PC-3 (cell line): ENCODE measurements around the gene HSPA6.
"Not testable (repeated sequence)": the region's sequence is repeated elsewhere in the genome, so short reads cannot be mapped to it uniquely, and the experiment has no call there.

ENCODE experiments used
- CTCF ChIP-seq: fragments of 300-600 bp; sonication (generic); conservative IDR thresholded peaks from 2 replicates; pipeline ENCODE4 v1.5.1; 2017; ENCODE audit warnings: antibody characterized with exemption, low read depth, mild to moderate bottlenecking, low read length
- EZH2 ChIP-seq: fragments of 300-600 bp; sonication (generic); IDR thresholded peaks from one replicate; pipeline ENCODE4 v1.6.1; 2017; ENCODE audit warnings: antibody characterized with exemption, mild to moderate bottlenecking, low read length; ENCODE audit not compliant: unreplicated experiment
- EZH2phosphoT487 ChIP-seq: fragments of 300-600 bp; sonication (generic); IDR thresholded peaks from 2 replicates; pipeline ENCODE4 v1.6.1; 2018; ENCODE audit warnings: mild to moderate bottlenecking, antibody characterized with exemption, low read length, borderline replicate concordance

- not testable (repeated sequence) for TF ChIP-seq EZH2, CTCF, EZH2phosphoT487
Measured at GRCh38 chr1:161553631-161554030, 29.3 kb downstream of the HSPA6 start.
